Neural cell (in vitro differentiated cells): ENCODE measurements around the gene TMEM250. TPM values are rescaled to one million over a fixed set of nuclear protein-coding genes. Genes with fewer than 3 reads are reported as not detected.

Source experiments
- H2AFZ ChIP-seq: fragments of 200-600, 300-800 bp; sonication (generic), shearing (Covaris generic); 2 replicates; pipeline ENCODE4 v1.6.0; 2014; ENCODE audit warnings: low read depth, mild to moderate bottlenecking, antibody characterized with exemption, low read length, moderate library complexity
- H3F3A ChIP-seq: fragments of 200-600 bp; shearing (Covaris generic); 2 replicates; pipeline ENCODE4 v1.6.1; 2016; ENCODE audit warnings: mild to moderate bottlenecking, moderate library complexity, mixed read lengths, antibody characterized with exemption, low read length; ENCODE audit not compliant: insufficient read depth, poor library complexity, severe bottlenecking
- H3K27ac ChIP-seq: fragments of 200-600, 300-800 bp; sonication (generic), shearing (Covaris generic); 2 replicates; pipeline ENCODE4 v1.5.1; 2014; ENCODE audit warnings: mild to moderate bottlenecking, low read length, moderate library complexity
- H3K27me3 ChIP-seq: fragments of 300-800, 200-600 bp; sonication (generic), shearing (Covaris generic); 2 replicates; pipeline ENCODE4 v1.6.0; 2014; ENCODE audit warnings: mild to moderate bottlenecking, low read depth, low read length, moderate library complexity; ENCODE audit not compliant: insufficient read depth
- H3K36me3 ChIP-seq: fragments of 300-800, 200-600 bp; sonication (generic), shearing (Covaris generic); 2 replicates; pipeline ENCODE4 v1.5.1; 2014; ENCODE audit warnings: mild to moderate bottlenecking, antibody characterized with exemption, low read length, moderate library complexity; ENCODE audit not compliant: insufficient read depth
- H3K4me2 ChIP-seq: fragments of 300-800, 200-600 bp; sonication (generic), shearing (Covaris generic); 2 replicates; pipeline ENCODE4 v1.6.0; 2014; ENCODE audit warnings: mild to moderate bottlenecking, low read length
- H3K4me3 ChIP-seq: fragments of 300-800, 200-600 bp; sonication (generic), shearing (Covaris generic); 2 replicates; pipeline ENCODE4 v1.5.1; 2014; ENCODE audit warnings: mild to moderate bottlenecking, low read length, moderate library complexity
- H3K79me2 ChIP-seq: fragments of 200-600 bp; shearing (Covaris generic); replicated peaks from 2 replicates; pipeline ENCODE4 v1.6.0; 2014; ENCODE audit warnings: mild to moderate bottlenecking, low read length, moderate library complexity; ENCODE audit not compliant: insufficient read depth
- H3K9ac ChIP-seq: fragments of 300-800, 200-600 bp; sonication (generic), shearing (Covaris generic); 2 replicates; pipeline ENCODE4 v1.6.1; 2016; ENCODE audit warnings: mild to moderate bottlenecking, low read length, mixed read lengths
- H3K9me2 ChIP-seq: fragments of 200-600 bp; shearing (Covaris generic); 2 replicates; pipeline ENCODE4 v1.6.1; 2016; ENCODE audit warnings: mild to moderate bottlenecking, low read length, mixed read lengths; ENCODE audit not compliant: insufficient read depth
- H3K9me3 ChIP-seq: fragments of 200-600, 300-800 bp; sonication (generic), shearing (Covaris generic); 2 replicates; pipeline ENCODE4 v1.6.1; 2016; ENCODE audit warnings: mild to moderate bottlenecking, mixed run types, low read length, moderate library complexity, mixed read lengths
- H4K20me1 ChIP-seq: fragments of 200-600 bp; shearing (Covaris generic); 2 replicates; pipeline ENCODE4 v1.6.1; 2016; ENCODE audit warnings: mild to moderate bottlenecking, mixed run types; ENCODE audit not compliant: insufficient read depth
- CTCF ChIP-seq: fragments of 450-650 bp; IDR thresholded peaks from 2 replicates; pipeline ENCODE4 v1.5.1; 2014; ENCODE audit warnings: antibody characterized with exemption, mild to moderate bottlenecking, moderate library complexity; ENCODE audit not compliant: poor library complexity, severe bottlenecking
- EP300 ChIP-seq: fragments of 450-650 bp; conservative IDR thresholded peaks from 2 replicates; pipeline ENCODE4 v1.6.1; 2014; ENCODE audit warnings: antibody characterized with exemption, mild to moderate bottlenecking, moderate library complexity; ENCODE audit not compliant: poor library complexity, severe bottlenecking
- EZH2 ChIP-seq: fragments of 200-600, 300-800 bp; shearing (Covaris generic), sonication (generic); IDR thresholded peaks from 2 replicates; pipeline ENCODE4 v1.6.1; 2014; ENCODE audit warnings: antibody characterized with exemption, low read length, borderline replicate concordance, mild to moderate bottlenecking; ENCODE audit not compliant: insufficient read depth, poor library complexity, severe bottlenecking
- MXI1 ChIP-seq: fragments of 450-650 bp; conservative IDR thresholded peaks from 2 replicates; pipeline ENCODE4 v1.6.1; 2014; ENCODE audit warnings: antibody characterized with exemption, mild to moderate bottlenecking; ENCODE audit not compliant: poor library complexity, severe bottlenecking
- POLR2AphosphoS5 ChIP-seq: IDR thresholded peaks from 2 replicates; pipeline ENCODE4 v1.6.1; 2012
- RAD21 ChIP-seq: fragments of 450-650 bp; conservative IDR thresholded peaks from 2 replicates; pipeline ENCODE4 v1.6.1; 2014; ENCODE audit warnings: antibody characterized with exemption, mild to moderate bottlenecking, moderate library complexity
- REST ChIP-seq: IDR thresholded peaks from 2 replicates; pipeline ENCODE4 v1.6.1; 2012; ENCODE audit warnings: borderline replicate concordance
- SMC3 ChIP-seq: fragments of 450-650 bp; conservative IDR thresholded peaks from 2 replicates; pipeline ENCODE4 v1.6.1; 2014; ENCODE audit warnings: antibody characterized with exemption, mild to moderate bottlenecking, moderate library complexity; ENCODE audit not compliant: poor library complexity
- TAF1 ChIP-seq: IDR thresholded peaks from 2 replicates; pipeline ENCODE4 v1.6.1; 2012; ENCODE audit warnings: low read depth
- polyA plus RNA-seq: library from polyadenylated mRNA; depleted of rRNA; stranded (reverse); fragments of >200 nt; gene quantifications from 2 replicates; pipeline ENCODE4 v1.2.3, GENCODE V29; 2014

The TMEM250 gene
- polyA plus RNA-seq, 1 donor from 2014 or later: 15.0 TPM

GRCh38 chr9:136080716-136081112, 38.0 kb downstream of the TMEM250 start:
- TF ChIP-seq RAD21 (no peak), POLR2AphosphoS5 (no peak), EZH2 (no peak), TAF1 (no peak), REST (no peak), SMC3 (no peak), EP300 (no peak), CTCF (no peak), MXI1 (no peak)
- Histone ChIP-seq H3K4me2 (no peak overlapping the region), H3K9me2 (no peaks in the 10 kb centered on the region), H3F3A (no peaks in the 10 kb centered on the region), H3K27ac (no peak overlapping the region), H3K36me3 (no peaks in the 10 kb centered on the region), H4K20me1 (no peaks in the 10 kb centered on the region), H2AFZ (no peak overlapping the region), H3K27me3 (no peaks in the 10 kb centered on the region), H3K9ac (no peak overlapping the region), H3K9me3 (no peaks in the 10 kb centered on the region), H3K79me2 (no peaks in the 10 kb centered on the region), H3K4me3 (no peak overlapping the region)

GRCh38 chr9:136079916-136080246, 38.8 kb downstream of the TMEM250 start:
- Histone ChIP-seq H3K27me3 (no peaks in the 10 kb centered on the region), H3K4me2 (no peak overlapping the region), H3K4me3 (no peak overlapping the region), H3K79me2 (no peaks in the 10 kb centered on the region), H3K9me3 (no peaks in the 10 kb centered on the region), H2AFZ (no peak overlapping the region), H3F3A (no peaks in the 10 kb centered on the region), H3K9ac (no peak overlapping the region), H3K9me2 (no peaks in the 10 kb centered on the region), H4K20me1 (no peaks in the 10 kb centered on the region), H3K36me3 (no peaks in the 10 kb centered on the region), H3K27ac (no peak overlapping the region)
- no peak for TF ChIP-seq SMC3

- Histone ChIP-seq H3K27ac (no peak overlapping the region), H3K27me3 (no peaks in the 10 kb centered on the region), H3K9ac (no peak overlapping the region), H3K36me3 (no peaks in the 10 kb centered on the region), H3K4me2 (no peak overlapping the region), H3K9me2 (no peaks in the 10 kb centered on the region), H2AFZ (no peak overlapping the region), H3K79me2 (no peaks in the 10 kb centered on the region), H3F3A (no peaks in the 10 kb centered on the region), H4K20me1 (no peaks in the 10 kb centered on the region), H3K4me3 (no peak overlapping the region), H3K9me3 (no peaks in the 10 kb centered on the region)
- TF ChIP-seq REST (no peak), TAF1 (no peak), MXI1 (no peak), SMC3 (no peak), EP300 (no peak), RAD21 (no peak), EZH2 (no peak), POLR2AphosphoS5 (no peak), CTCF (no peak)
These were observed 39.3 kb downstream of the TMEM250 start for GRCh38 chr9:136079211-136079915.
